Measurements from ENCODE around the gene KCNIP4. TPM values are rescaled to one million over a fixed set of nuclear protein-coding genes. Genes with fewer than 3 reads are reported as not detected.
A peak's percentile ranks its signal among the peaks of the same experiment; 100 is the strongest.

The KCNIP4 gene
- total RNA-seq, 1 experiment from 2014 or later: 0.91 TPM

DNA sequence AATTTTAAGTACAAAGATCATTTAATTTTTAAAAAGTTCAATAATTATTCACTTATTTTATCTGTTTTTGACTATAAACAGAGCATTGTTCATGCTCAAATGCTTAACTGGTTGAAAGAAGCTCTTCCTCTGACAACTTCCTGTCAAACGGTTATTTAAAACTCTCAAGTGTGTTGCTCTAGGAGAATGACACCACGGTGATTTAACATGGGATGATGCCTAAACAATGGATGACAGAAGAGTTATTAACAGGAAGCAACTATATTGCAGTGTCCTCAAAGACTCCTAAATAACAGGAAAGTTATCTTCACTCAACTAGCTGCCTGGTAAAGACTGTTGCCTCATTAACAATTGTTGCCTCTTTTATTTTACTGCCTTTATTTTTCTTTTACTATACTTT lies 738.7 kb downstream of the KCNIP4 start:
- no TSS peak for BruUV-seq (replicated peaks)
- POLR2A ChIA-PET: no interaction called here
- Mint-ChIP-seq H3K36me3 (ENCODE audit: insufficient read depth, unreplicated experiment) (no peaks in the 10 kb centered on the region), H3K27me3 (ENCODE audit: insufficient read depth, unreplicated experiment) (no peaks in the 10 kb centered on the region), H3K4me3 (ENCODE audit: unreplicated experiment) (no peak overlapping the region), H3K4me1 (ENCODE audit: insufficient read depth, unreplicated experiment) (no peaks in the 10 kb centered on the region), H3K9me3 (ENCODE audit: unreplicated experiment) (no peaks in the 10 kb centered on the region), H3K27ac (ENCODE audit: low read depth, unreplicated experiment) (no peak overlapping the region)
- no peak for DNase-seq (ENCODE audit: unreplicated experiment)
- intact Hi-C loops (cut with micrococcal nuclease): no loop called here
- CTCF ChIA-PET: interaction anchor here (0.6 kb wide), 1 partner anchor 537 kb away, joined by 3 read pairs; no protein-coding TSS in a partner anchor
- TF ChIP-seq CTCF (IDR thresholded peaks at IDR 0.05; ENCODE audit: unreplicated experiment): no peak

GRCh38 chr4:21205821-21206531 lies 742.6 kb downstream of the KCNIP4 start:
- no TSS peak for BruUV-seq (replicated peaks)
- Mint-ChIP-seq H3K4me1 (ENCODE audit: insufficient read depth, unreplicated experiment) (peaks cover 17% of the 10 kb centered on the region), H3K4me3 (ENCODE audit: unreplicated experiment) (no peak overlapping the region), H3K27ac (ENCODE audit: low read depth, unreplicated experiment) (no peak overlapping the region), H3K36me3 (ENCODE audit: insufficient read depth, unreplicated experiment) (no peaks in the 10 kb centered on the region), H3K9me3 (ENCODE audit: unreplicated experiment) (no peaks in the 10 kb centered on the region), H3K27me3 (ENCODE audit: insufficient read depth, unreplicated experiment) (no peaks in the 10 kb centered on the region)
- no peak for DNase-seq (ENCODE audit: unreplicated experiment)
- POLR2A ChIA-PET: no interaction called here
- intact Hi-C loops (cut with micrococcal nuclease): no loop called here
- CTCF ChIA-PET: interaction anchor here (1.0 kb wide), 1 partner anchor 307 kb away, joined by 3 read pairs; no protein-coding TSS in a partner anchor
- TF ChIP-seq CTCF (IDR thresholded peaks at IDR 0.05; ENCODE audit: unreplicated experiment): no peak

DNA sequence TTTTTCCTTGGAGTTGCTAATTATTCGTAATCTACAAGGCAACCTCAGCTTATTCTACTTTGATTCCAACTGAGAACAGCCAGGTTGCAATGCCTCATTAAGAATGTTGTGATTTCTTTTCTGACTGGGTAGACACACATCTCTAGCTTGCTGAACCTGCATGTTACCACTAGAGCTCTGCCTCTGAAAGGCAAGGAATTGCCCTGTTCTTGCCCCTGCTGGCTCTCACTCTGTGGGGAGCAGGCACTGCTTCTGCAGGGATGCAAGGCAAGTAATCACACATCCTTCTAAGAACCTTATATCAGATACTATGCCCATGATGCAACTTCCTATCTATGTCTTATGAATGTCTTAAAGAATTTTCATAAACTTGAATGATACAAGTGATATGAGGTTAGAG lies 745.2 kb downstream of the KCNIP4 start:
- Mint-ChIP-seq H3K4me1 (ENCODE audit: insufficient read depth, unreplicated experiment) (peaks cover 17% of the 10 kb centered on the region), H3K27ac (ENCODE audit: low read depth, unreplicated experiment) (no peak overlapping the region), H3K4me3 (ENCODE audit: unreplicated experiment) (no peak overlapping the region), H3K27me3 (ENCODE audit: insufficient read depth, unreplicated experiment) (no peaks in the 10 kb centered on the region), H3K9me3 (ENCODE audit: unreplicated experiment) (no peaks in the 10 kb centered on the region), H3K36me3 (ENCODE audit: insufficient read depth, unreplicated experiment) (no peaks in the 10 kb centered on the region)
- BruUV-seq (replicated peaks): no TSS peak
- intact Hi-C loops (cut with micrococcal nuclease): no loop called here
- no peak for DNase-seq (ENCODE audit: unreplicated experiment)
- no peak for TF ChIP-seq CTCF (IDR thresholded peaks at IDR 0.05; ENCODE audit: unreplicated experiment)
- ChIA-PET POLR2A (interaction anchor here (1.2 to 1.4 kb wide), 3 partner anchors 8 to 267 kb away, joined by 3 to 4 read pairs (median 3); no protein-coding TSS in a partner anchor), CTCF (interaction anchor here (0.7 to 2.0 kb wide), 5 partner anchors 18 to 270 kb away, joined by 3 to 6 read pairs (median 3); no protein-coding TSS in a partner anchor)

- peaks cover 17% of the 10 kb centered on the region for H3K4me1 Mint-ChIP-seq (ENCODE audit: insufficient read depth, unreplicated experiment)
- H3K4me3 Mint-ChIP-seq (ENCODE audit: unreplicated experiment): no peak overlapping the region
- intact Hi-C loops (cut with micrococcal nuclease): no loop called here
- no peaks in the 10 kb centered on the region for H3K9me3 Mint-ChIP-seq (ENCODE audit: unreplicated experiment)
- no peak overlapping the region for H3K27ac Mint-ChIP-seq (ENCODE audit: low read depth, unreplicated experiment)
- POLR2A ChIA-PET: interaction anchor here (1.2 to 1.4 kb wide), 4 partner anchors 8 to 267 kb away, joined by 3 to 5 read pairs (median 4); no protein-coding TSS in a partner anchor
- CTCF ChIA-PET: interaction anchor here (0.7 to 2.0 kb wide), 5 partner anchors 17 to 270 kb away, joined by 3 to 6 read pairs (median 3); no protein-coding TSS in a partner anchor
- peak; percentile 93 for DNase-seq (ENCODE audit: unreplicated experiment)
- TF ChIP-seq CTCF (IDR thresholded peaks at IDR 0.05; ENCODE audit: unreplicated experiment): no peak
- BruUV-seq (replicated peaks): no TSS peak
- H3K27me3 Mint-ChIP-seq (ENCODE audit: insufficient read depth, unreplicated experiment): no peaks in the 10 kb centered on the region
- no peaks in the 10 kb centered on the region for H3K36me3 Mint-ChIP-seq (ENCODE audit: insufficient read depth, unreplicated experiment)
Observed at GRCh38 chr4:21202959-21203358, 745.6 kb downstream of the KCNIP4 start.
